IMR-90 (cell line): ENCODE measurements around the gene IL2RA. TPM values are rescaled to one million over a fixed set of nuclear protein-coding genes. Genes with fewer than 3 reads are reported as not detected.

Source experiments
- ATAC-seq: fragments of 200-7000 bp; cut with Tn5 transposase; 2 replicates; pipeline ENCODE4 v1.9.1; 2020; ENCODE audit warnings: low read depth, mild to moderate bottlenecking, moderate library complexity
- BruUV-seq: library from RNA; stranded (reverse); fragments of 400-500 nt; replicated peaks from 2 replicates; lab custom pipeline; 2021; lab: Mats Ljungman, UMichigan
- CTCF ChIA-PET: fragments of 300-600 bp; formaldehyde crosslinking; extraction: SDS; loops from one replicate; lab custom pipeline; 2021; ENCODE audit warnings: antibody characterized with exemption; lab: Yijun Ruan, JAX
- POLR2A ChIA-PET: fragments of 300-600 bp; sonication (Branson Sonifier 250); formaldehyde crosslinking; loops from one replicate; lab custom pipeline; 2022; ENCODE audit warnings: antibody characterized with exemption; ENCODE audit not compliant: unreplicated experiment; lab: Charles Lee
- DNase-seq: peaks from one replicate; pipeline ENCODE4 v3.0.0; 2013
- H2AFZ ChIP-seq: replicated peaks from 2 replicates; pipeline ENCODE3; 2013; ENCODE audit warnings: low read length, mild to moderate bottlenecking; ENCODE audit not compliant: poor library complexity
- H2AK5ac ChIP-seq: 2 replicates; pipeline ENCODE4 v1.6.1; 2013; ENCODE audit warnings: low read depth, low read length, inconsistent platforms
- H2AK9ac ChIP-seq: replicated peaks from 2 replicates; pipeline ENCODE3; 2013; ENCODE audit warnings: mild to moderate bottlenecking, low read depth, low read length, moderate library complexity; ENCODE audit not compliant: poor library complexity
- H2BK120ac ChIP-seq: 2 replicates; pipeline ENCODE4 v1.6.1; 2013; ENCODE audit warnings: low read depth, low read length, inconsistent platforms
- H2BK15ac ChIP-seq: 3 replicates; pipeline ENCODE4 v1.6.1; 2013; ENCODE audit warnings: low read depth, low read length, inconsistent platforms
- H2BK20ac ChIP-seq: 2 replicates; pipeline ENCODE4 v1.6.1; 2013; ENCODE audit warnings: low read depth, mild to moderate bottlenecking, inconsistent platforms, low read length, moderate library complexity
- H2BK5ac ChIP-seq: 2 replicates; pipeline ENCODE4 v1.6.1; 2013; ENCODE audit warnings: mild to moderate bottlenecking, low read depth, low read length, inconsistent platforms; ENCODE audit not compliant: poor library complexity, severe bottlenecking
- H3K14ac ChIP-seq: replicated peaks from 2 replicates; pipeline ENCODE4 v1.6.1; 2013; ENCODE audit warnings: low read depth, low read length, inconsistent platforms
- H3K18ac ChIP-seq: 2 replicates; pipeline ENCODE4 v1.6.1; 2013; ENCODE audit warnings: low read depth, low read length, control low read depth
- H3K23ac ChIP-seq: 2 replicates; pipeline ENCODE4 v1.6.1; 2013; ENCODE audit warnings: low read depth, low read length, inconsistent platforms
- H3K27ac ChIP-seq: 2 replicates; pipeline ENCODE4 v1.5.1; 2013; ENCODE audit warnings: mild to moderate bottlenecking, control low read depth, low read length; ENCODE audit not compliant: insufficient read depth
- H3K27me3 ChIP-seq: 2 replicates; pipeline ENCODE4 v1.6.1; 2013; ENCODE audit warnings: low read length; ENCODE audit not compliant: control insufficient read depth, insufficient read depth
- H3K36me3 ChIP-seq: 2 replicates; pipeline ENCODE4 v1.6.1; 2013; ENCODE audit warnings: low read length, mixed read lengths; ENCODE audit not compliant: control insufficient read depth, insufficient read depth
- H3K4ac ChIP-seq: 2 replicates; pipeline ENCODE4 v1.6.1; 2013; ENCODE audit warnings: low read depth, low read length, inconsistent platforms
- H3K4me1 ChIP-seq: 2 replicates; pipeline ENCODE4 v1.6.1; 2013; ENCODE audit warnings: low read length, mixed read lengths; ENCODE audit not compliant: control insufficient read depth, insufficient read depth
- H3K4me2 ChIP-seq: 2 replicates; pipeline ENCODE4 v1.6.1; 2013; ENCODE audit warnings: low read depth, mild to moderate bottlenecking, control low read depth, low read length, moderate library complexity
- H3K4me3 ChIP-seq: 2 replicates; pipeline ENCODE4 v1.5.1; 2013; ENCODE audit warnings: low read depth, mild to moderate bottlenecking, control low read depth, low read length, moderate library complexity; ENCODE audit not compliant: insufficient read depth
- H3K56ac ChIP-seq: 2 replicates; pipeline ENCODE4 v1.6.1; 2013; ENCODE audit warnings: low read length, inconsistent platforms; ENCODE audit not compliant: insufficient read depth; ENCODE audit errors: extremely low read depth
- H3K79me1 ChIP-seq, 2 experiments: 2 replicates each; pipeline ENCODE4 v1.6.1; 2013; ENCODE audit warnings: low read length in 2 of 2, inconsistent platforms in 1 of 2, low read depth in 1 of 2
- H3K9ac ChIP-seq: 2 replicates; pipeline ENCODE4 v1.6.1; 2013; ENCODE audit warnings: low read depth, low read length, control low read depth
- H3K9me1 ChIP-seq: 2 replicates; pipeline ENCODE4 v1.6.1; 2013; ENCODE audit warnings: low read length, inconsistent platforms; ENCODE audit not compliant: insufficient read depth
- H3K9me3 ChIP-seq: 2 replicates; pipeline ENCODE4 v1.6.1; 2013; ENCODE audit warnings: low read length; ENCODE audit not compliant: control insufficient read depth, insufficient read depth
- H4K20me1 ChIP-seq: 2 replicates; pipeline ENCODE4 v1.6.1; 2013; ENCODE audit warnings: low read length, inconsistent platforms; ENCODE audit not compliant: insufficient read depth
- H4K5ac ChIP-seq: 2 replicates; pipeline ENCODE4 v1.6.1; 2013; ENCODE audit warnings: mild to moderate bottlenecking, low read depth, low read length, control low read depth
- H4K8ac ChIP-seq, 2 experiments: 2 replicates each; pipeline ENCODE4 v1.6.1; 2013; ENCODE audit warnings: low read depth in 2 of 2, low read length in 2 of 2, control low read depth in 1 of 2, inconsistent platforms in 1 of 2
- H4K91ac ChIP-seq: 2 replicates; pipeline ENCODE4 v1.6.1; 2013; ENCODE audit warnings: low read depth, low read length, inconsistent platforms; ENCODE audit not compliant: insufficient read depth
- BHLHE40 ChIP-seq: fragments of 150-350 bp; IDR thresholded peaks from 2 replicates; pipeline ENCODE4 v1.6.1; 2016; ENCODE audit warnings: mild to moderate bottlenecking, low read depth, low read length
- CEBPB ChIP-seq: IDR thresholded peaks from 2 replicates; pipeline ENCODE4 v1.6.1; 2012; ENCODE audit warnings: low read depth, low read length, improper control_type of control experiment
- CHD1 ChIP-seq: IDR thresholded peaks from 2 replicates; pipeline ENCODE4 v1.6.1; 2012; ENCODE audit warnings: low read depth, low read length, improper control_type of control experiment
- FOS ChIP-seq: fragments of 150-350 bp; IDR thresholded peaks from 2 replicates; pipeline ENCODE4 v1.6.1; 2016; ENCODE audit warnings: low read depth, low read length
- MAFK ChIP-seq: IDR thresholded peaks from 2 replicates; pipeline ENCODE4 v1.6.1; 2012; ENCODE audit warnings: low read depth, low read length, improper control_type of control experiment
- MAZ ChIP-seq: IDR thresholded peaks from 2 replicates; pipeline ENCODE4 v1.6.1; 2012; ENCODE audit warnings: low read depth, mild to moderate bottlenecking, low read length, improper control_type of control experiment, moderate library complexity, borderline replicate concordance
- MXI1 ChIP-seq: IDR thresholded peaks from 2 replicates; pipeline ENCODE4 v1.6.1; 2012; ENCODE audit warnings: low read depth, mild to moderate bottlenecking, low read length, moderate library complexity, borderline replicate concordance
- NFE2L2 ChIP-seq: fragments of 150-350 bp; IDR thresholded peaks from 2 replicates; pipeline ENCODE4 v1.6.1; 2016; ENCODE audit warnings: low read depth, mild to moderate bottlenecking, low read length
- POLR2A ChIP-seq: IDR thresholded peaks from 2 replicates; pipeline ENCODE4 v1.6.1; 2012; ENCODE audit warnings: mild to moderate bottlenecking, low read depth, low read length
- RAD21 ChIP-seq: IDR thresholded peaks from 2 replicates; pipeline ENCODE4 v1.6.1; 2012; ENCODE audit warnings: low read length, improper control_type of control experiment
- RCOR1 ChIP-seq: IDR thresholded peaks from 2 replicates; pipeline ENCODE4 v1.6.1; 2012; ENCODE audit warnings: mild to moderate bottlenecking, low read length, improper control_type of control experiment; ENCODE audit not compliant: insufficient replicate concordance
- RFX5 ChIP-seq: IDR thresholded peaks from 2 replicates; pipeline ENCODE4 v1.8.0; 2012; ENCODE audit warnings: low read depth, mild to moderate bottlenecking, low read length, moderate library complexity
- SMC3 ChIP-seq: fragments of 150-350 bp; IDR thresholded peaks from 2 replicates; pipeline ENCODE4 v1.6.1; 2016; ENCODE audit warnings: low read depth, mild to moderate bottlenecking, antibody characterized with exemption, low read length, moderate library complexity
- WGBS, 2 experiments: methylation state at CpG; one replicate each; pipeline versions ENCODE4 v1.1.5 to v1.1.7; 2013; ENCODE audit warnings: missing lambda C conversion rate in 2 of 2; ENCODE audit not compliant: insufficient read length in 1 of 2; ENCODE audit errors: extremely low coverage in 2 of 2; 5-methylcytosine and 5-hydroxymethylcytosine counted together
- dilution Hi-C: fragments of 300-500 bp; cut with HindIII; formaldehyde crosslinking; loops from one replicate; pipeline ENCODE4 v1.14.3; 2018; ENCODE audit warnings: low sequenced_read_pairs; ENCODE audit not compliant: unreplicated experiment
- in situ Hi-C: fragments of 300-500 bp; cut with MboI; formaldehyde crosslinking; loops from 3 replicates; pipeline ENCODE4 v1.14.3; 2019; ENCODE audit warnings: low sequenced_read_pairs, inconsistent platforms, mixed read lengths
- intact Hi-C: fragments of 100-400 bp; cut with micrococcal nuclease; formaldehyde crosslinking; loops from 2 replicates; pipeline ENCODE4 v1.10.0; 2022
- polyA plus RNA-seq, 3 experiments: library from polyadenylated mRNA; depleted of rRNA; stranded (reverse); fragments of >200 nt; gene quantifications; 2 replicates each; pipeline ENCODE4 v1.2.3, GENCODE V29; 2012; ENCODE audit warnings: low replicate concordance in 1 of 3
- total RNA-seq: library from RNA; depleted of rRNA; stranded (reverse); fragments of >200 nt; gene quantifications from 2 replicates; pipeline ENCODE4 v1.2.3, GENCODE V29; 2012
- TF ChIP-seq, protein P1 (sequence below): fragments of 150-350 bp; IDR thresholded peaks from 2 replicates; pipeline ENCODE4 v1.6.1; 2016; ENCODE audit warnings: low read depth, mild to moderate bottlenecking, low read length, moderate library complexity, borderline replicate concordance
- TF ChIP-seq, protein P2 (sequence below): fragments of 150-350 bp; IDR thresholded peaks from 2 replicates; pipeline ENCODE4 v1.6.1; 2017; ENCODE audit warnings: mild to moderate bottlenecking, antibody characterized with exemption, low read length, low read depth
- TF ChIP-seq, protein P3 (sequence below): conservative IDR thresholded peaks from 2 replicates; pipeline ENCODE4 v1.5.1; 2012; ENCODE audit warnings: mild to moderate bottlenecking, low read depth, low read length, improper control_type of control experiment

Gene IL2RA
- total and polyA plus RNA-seq, 2 of the 4 experiments (the other 2 are of a cell fraction) = not detected

DNA sequence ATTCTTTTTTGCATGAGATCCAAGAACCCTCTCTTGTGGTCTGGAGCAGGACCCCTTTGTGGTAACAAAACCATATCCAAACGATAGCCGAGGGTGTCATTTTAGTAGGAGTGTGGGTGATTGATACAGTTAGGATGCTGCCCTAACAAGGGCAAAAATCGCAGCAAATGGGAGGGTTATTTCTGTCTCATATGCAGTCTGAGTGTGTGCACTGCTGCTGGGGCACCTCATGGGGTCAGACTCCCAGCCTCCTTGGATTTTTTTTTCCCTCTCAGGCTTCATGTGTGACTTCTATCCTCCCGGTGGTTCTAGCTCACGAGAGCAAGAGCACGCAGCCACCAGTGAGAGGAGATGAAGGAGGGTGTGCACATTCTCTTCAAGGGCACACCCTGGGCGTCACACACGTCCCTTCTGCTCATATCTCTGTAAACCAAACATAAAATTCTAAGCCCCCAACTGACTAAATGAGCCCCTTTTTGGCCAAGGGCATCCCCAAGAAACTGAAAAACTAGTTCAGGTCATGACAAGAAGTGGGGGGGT is 56.2 kb downstream of the IL2RA start:
- Histone ChIP-seq H4K5ac (no peak overlapping the region), H2AFZ (no peak overlapping the region), H3K18ac (no peak overlapping the region), H2BK20ac (no peak overlapping the region), H3K79me1 (no peaks in the 10 kb centered on the region), H3K4me3 (no peak overlapping the region), H4K8ac (no peak overlapping the region), H3K9me3 (peaks cover 3% of the 10 kb centered on the region), H4K20me1 (no peaks in the 10 kb centered on the region), H3K27me3 (peaks cover 14% of the 10 kb centered on the region), H3K56ac (no peak overlapping the region), H3K9me1 (no peaks in the 10 kb centered on the region), H2BK5ac (no peak overlapping the region), H3K4ac (no peak overlapping the region), H3K27ac (no peak overlapping the region), H3K4me2 (peak overlapping the region; percentile 45), H4K91ac (no peak overlapping the region), H3K4me1 (peaks cover 6% of the 10 kb centered on the region), H3K9ac (no peak overlapping the region), H3K23ac (no peak overlapping the region), H2AK9ac (peak overlapping the region; percentile 34), H3K36me3 (no peaks in the 10 kb centered on the region), H2AK5ac (no peak overlapping the region), H2BK120ac (no peak overlapping the region), H3K14ac (no peak overlapping the region), H2BK15ac (no peak overlapping the region)
- ChIA-PET CTCF (no interaction called here), POLR2A (no interaction called here)
- intact Hi-C loops (no loop called here), in situ Hi-C loops (no loop called here), dilution Hi-C loops (no loop called here)
- ATAC-seq (no peak), DNase-seq (no peak)
- TF ChIP-seq RAD21 = no peak
- TF ChIP-seq RCOR1 = no peak
- TF ChIP-seq, protein P1, sequence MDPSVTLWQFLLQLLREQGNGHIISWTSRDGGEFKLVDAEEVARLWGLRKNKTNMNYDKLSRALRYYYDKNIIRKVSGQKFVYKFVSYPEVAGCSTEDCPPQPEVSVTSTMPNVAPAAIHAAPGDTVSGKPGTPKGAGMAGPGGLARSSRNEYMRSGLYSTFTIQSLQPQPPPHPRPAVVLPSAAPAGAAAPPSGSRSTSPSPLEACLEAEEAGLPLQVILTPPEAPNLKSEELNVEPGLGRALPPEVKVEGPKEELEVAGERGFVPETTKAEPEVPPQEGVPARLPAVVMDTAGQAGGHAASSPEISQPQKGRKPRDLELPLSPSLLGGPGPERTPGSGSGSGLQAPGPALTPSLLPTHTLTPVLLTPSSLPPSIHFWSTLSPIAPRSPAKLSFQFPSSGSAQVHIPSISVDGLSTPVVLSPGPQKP = no peak
- TF ChIP-seq BHLHE40 = no peak
- no peak for TF ChIP-seq MAFK
- TF ChIP-seq, protein P2, sequence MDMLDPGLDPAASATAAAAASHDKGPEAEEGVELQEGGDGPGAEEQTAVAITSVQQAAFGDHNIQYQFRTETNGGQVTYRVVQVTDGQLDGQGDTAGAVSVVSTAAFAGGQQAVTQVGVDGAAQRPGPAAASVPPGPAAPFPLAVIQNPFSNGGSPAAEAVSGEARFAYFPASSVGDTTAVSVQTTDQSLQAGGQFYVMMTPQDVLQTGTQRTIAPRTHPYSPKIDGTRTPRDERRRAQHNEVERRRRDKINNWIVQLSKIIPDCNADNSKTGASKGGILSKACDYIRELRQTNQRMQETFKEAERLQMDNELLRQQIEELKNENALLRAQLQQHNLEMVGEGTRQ = no peak
- no peak for TF ChIP-seq CHD1
- TF ChIP-seq RFX5 = no peak
- no peak for TF ChIP-seq MXI1
- no peak for TF ChIP-seq SMC3
- no peak for TF ChIP-seq CEBPB
- no peak for TF ChIP-seq MAZ
- TF ChIP-seq, protein P3, sequence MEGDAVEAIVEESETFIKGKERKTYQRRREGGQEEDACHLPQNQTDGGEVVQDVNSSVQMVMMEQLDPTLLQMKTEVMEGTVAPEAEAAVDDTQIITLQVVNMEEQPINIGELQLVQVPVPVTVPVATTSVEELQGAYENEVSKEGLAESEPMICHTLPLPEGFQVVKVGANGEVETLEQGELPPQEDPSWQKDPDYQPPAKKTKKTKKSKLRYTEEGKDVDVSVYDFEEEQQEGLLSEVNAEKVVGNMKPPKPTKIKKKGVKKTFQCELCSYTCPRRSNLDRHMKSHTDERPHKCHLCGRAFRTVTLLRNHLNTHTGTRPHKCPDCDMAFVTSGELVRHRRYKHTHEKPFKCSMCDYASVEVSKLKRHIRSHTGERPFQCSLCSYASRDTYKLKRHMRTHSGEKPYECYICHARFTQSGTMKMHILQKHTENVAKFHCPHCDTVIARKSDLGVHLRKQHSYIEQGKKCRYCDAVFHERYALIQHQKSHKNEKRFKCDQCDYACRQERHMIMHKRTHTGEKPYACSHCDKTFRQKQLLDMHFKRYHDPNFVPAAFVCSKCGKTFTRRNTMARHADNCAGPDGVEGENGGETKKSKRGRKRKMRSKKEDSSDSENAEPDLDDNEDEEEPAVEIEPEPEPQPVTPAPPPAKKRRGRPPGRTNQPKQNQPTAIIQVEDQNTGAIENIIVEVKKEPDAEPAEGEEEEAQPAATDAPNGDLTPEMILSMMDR = no peak
- TF ChIP-seq NFE2L2 = no peak
- TF ChIP-seq FOS = no peak
- no peak for TF ChIP-seq POLR2A
- no CpG with 5 or more reads among the region's 8 CpGs for WGBS, 2 experiments
- no TSS peak for BruUV-seq
